Esophagus (tissue), 2 donors: ENCODE results near the gene ZBTB12. TPM values are rescaled to one million over a fixed set of nuclear protein-coding genes. Genes with fewer than 3 reads are reported as not detected.
"Not testable (repeated sequence)": the region's sequence is repeated elsewhere in the genome, so short reads cannot be mapped to it uniquely, and the experiment has no call there.

Experiments
- H3K27ac ChIP-seq, 2 donors: one replicate each; pipeline ENCODE4 v1.5.1; 2013; ENCODE audit warnings: low read depth in 2 of 2, mild to moderate bottlenecking in 2 of 2, inconsistent platforms in 1 of 2, low read length in 1 of 2, moderate library complexity in 1 of 2
- H3K27me3 ChIP-seq, 2 donors: one replicate each; pipeline ENCODE4 v1.6.1; 2013; ENCODE audit warnings: low read length in 2 of 2, control low read depth in 1 of 2, mild to moderate bottlenecking in 1 of 2; ENCODE audit not compliant: insufficient read depth in 2 of 2, control insufficient read depth in 1 of 2
- H3K36me3 ChIP-seq, 2 donors: one replicate each; pipeline ENCODE4 v1.6.1; 2013; ENCODE audit warnings: low read length in 1 of 2; ENCODE audit not compliant: control insufficient read depth in 2 of 2, insufficient read depth in 2 of 2
- H3K4me1 ChIP-seq, 2 donors: one replicate each; pipeline ENCODE4 v1.6.1; 2013; ENCODE audit warnings: low read length in 1 of 2; ENCODE audit not compliant: control insufficient read depth in 2 of 2, insufficient read depth in 2 of 2
- H3K4me3 ChIP-seq, 2 donors: one replicate each; pipeline ENCODE4 v1.5.1; 2013; ENCODE audit warnings: low read length in 2 of 2, mild to moderate bottlenecking in 2 of 2, low read depth in 1 of 2, moderate library complexity in 1 of 2
- H3K9me3 ChIP-seq, 2 donors: one replicate each; pipeline ENCODE4 v1.6.1; 2013; ENCODE audit warnings: mild to moderate bottlenecking in 2 of 2, low read depth in 1 of 2, low read length in 1 of 2, moderate library complexity in 1 of 2; ENCODE audit not compliant: control insufficient read depth in 2 of 2, insufficient read depth in 1 of 2
- WGBS, 2 donors: extraction: QIAGEN DNeasy Blood & Tissue Kit; methylation state at CpG; one replicate each; pipeline ENCODE4 v1.1.7; 2013; 5-methylcytosine and 5-hydroxymethylcytosine counted together
- polyA plus RNA-seq, 2 donors: library from polyadenylated mRNA; stranded (reverse); fragments of 200-250 nt; gene quantifications; one replicate each; pipeline ENCODE4 v1.2.3, GENCODE V29; 2013
- donor health status: healthy with polysubstance abuse.
- donor health status: Bipolar disorder and iron deficiency.

ZBTB12 gene
- polyA plus RNA-seq, 2 donors: 2.4 to 3.6 TPM

GRCh38 chr6:31945154-31945506 lies 43.2 kb upstream of the ZBTB12 start:
- Histone ChIP-seq H3K27ac (peak overlapping the region; percentile 84 to 94), H3K36me3 (no peaks in the 10 kb centered on the region), H3K9me3 (no peaks in the 10 kb centered on the region), H3K4me1 (peaks cover 0 to 20% of the 10 kb centered on the region in 2 donors), H3K27me3 (no peaks in the 10 kb centered on the region), H3K4me3 (peak overlapping the region in 1 of 2 donors; percentile 10)
- 38 to 40% methylated on average over 9 of the region's 9 CpGs for WGBS, 2 donors

GRCh38 chr6:31943742-31944141 lies 41.9 kb upstream of the ZBTB12 start:
- no peak overlapping the region for H3K4me3 ChIP-seq
- H3K27ac ChIP-seq: no peak overlapping the region
- H3K9me3 ChIP-seq: no peaks in the 10 kb centered on the region
- H3K4me1 ChIP-seq: peaks cover 0 to 20% of the 10 kb centered on the region in 2 donors
- no peaks in the 10 kb centered on the region for H3K27me3 ChIP-seq
- 84 to 88% methylated on average over 3 of the region's 3 CpGs for WGBS, 2 donors
- H3K36me3 ChIP-seq: no peaks in the 10 kb centered on the region

- Histone ChIP-seq H3K36me3 (no peaks in the 10 kb centered on the region), H3K4me3 (no peak overlapping the region), H3K27me3 (no peaks in the 10 kb centered on the region), H3K4me1 (peaks cover 0 to 7% of the 10 kb centered on the region in 2 donors), H3K27ac (no peak overlapping the region), H3K9me3 (no peaks in the 10 kb centered on the region)
- 14 to 17% methylated on average over 6 of the region's 6 CpGs for WGBS, 2 donors
Observed at GRCh38 chr6:31940256-31940664, 38.4 kb upstream of the ZBTB12 start.

GRCh38 chr6:31935823-31936222 lies 33.9 kb upstream of the ZBTB12 start:
- WGBS, 2 donors: 81 to 85% methylated on average over 9 of the region's 9 CpGs
- Histone ChIP-seq H3K36me3 (no peaks in the 10 kb centered on the region), H3K4me1 (peaks cover 0 to 1% of the 10 kb centered on the region in 2 donors), H3K4me3 (no peak overlapping the region), H3K9me3 (no peaks in the 10 kb centered on the region), H3K27me3 (no peaks in the 10 kb centered on the region), H3K27ac (no peak overlapping the region)

- no peaks in the 10 kb centered on the region for H3K27me3 ChIP-seq
- no peak overlapping the region for H3K4me3 ChIP-seq
- 85 to 87% methylated on average over 3 of the region's 3 CpGs for WGBS, 2 donors
- H3K9me3 ChIP-seq: no peaks in the 10 kb centered on the region
- H3K4me1 ChIP-seq: peaks cover 0 to 1% of the 10 kb centered on the region in 2 donors
- no peak overlapping the region for H3K27ac ChIP-seq
- no peaks in the 10 kb centered on the region for H3K36me3 ChIP-seq
Observed at GRCh38 chr6:31935021-31935420, 33.1 kb upstream of the ZBTB12 start.

GRCh38 chr6:31933537-31933936 lies 31.7 kb upstream of the ZBTB12 start:
- H3K27ac ChIP-seq: no peak overlapping the region

GRCh38 chr6:31932137-31932536 lies 30.3 kb upstream of the ZBTB12 start:
- WGBS, 2 donors: 91 to 93% methylated on average over 15 to 32 of the region's 32 CpGs

More at GRCh38 chr6:31933537-31933936, 31.7 kb upstream of the ZBTB12 start:
- no peaks in the 10 kb centered on the region for H3K27me3 ChIP-seq
- H3K4me1 ChIP-seq: peaks cover 0 to 1% of the 10 kb centered on the region in 2 donors
- no peaks in the 10 kb centered on the region for H3K36me3 ChIP-seq
- WGBS, 2 donors: 89 to 90% methylated on average over 19 of the region's 19 CpGs
- no peak overlapping the region for H3K4me3 ChIP-seq
- no peaks in the 10 kb centered on the region for H3K9me3 ChIP-seq

GRCh38 chr6:31930962-31931361 lies 29.1 kb upstream of the ZBTB12 start:
- Histone ChIP-seq H3K27ac (no peak overlapping the region), H3K4me3 (no peak overlapping the region), H3K4me1 (peaks cover 0 to 1% of the 10 kb centered on the region in 2 donors), H3K27me3 (no peaks in the 10 kb centered on the region), H3K36me3 (no peaks in the 10 kb centered on the region), H3K9me3 (no peaks in the 10 kb centered on the region)
- WGBS, 2 donors: 88 to 100% methylated on average over 1 of the region's 1 CpG

More at GRCh38 chr6:31932137-31932536, 30.3 kb upstream of the ZBTB12 start:
- H3K4me1 ChIP-seq, H3K27me3 ChIP-seq, H3K36me3 ChIP-seq, H3K27ac ChIP-seq, H3K4me3 ChIP-seq, H3K9me3 ChIP-seq: not testable (repeated sequence)

- WGBS, 2 donors: 74 to 80% methylated on average over 9 of the region's 9 CpGs
- H3K4me3 ChIP-seq: no peak overlapping the region
Observed at GRCh38 chr6:31928672-31928939, 26.7 kb upstream of the ZBTB12 start.

GRCh38 chr6:31927863-31928671 lies 26.2 kb upstream of the ZBTB12 start:
- WGBS, 2 donors: 74 to 80% methylated on average over 11 of the region's 11 CpGs
- H3K4me1 ChIP-seq: no peaks in the 10 kb centered on the region
- H3K36me3 ChIP-seq: no peaks in the 10 kb centered on the region
- H3K9me3 ChIP-seq: no peaks in the 10 kb centered on the region
- no peak overlapping the region for H3K27ac ChIP-seq
- no peaks in the 10 kb centered on the region for H3K27me3 ChIP-seq
- no peak overlapping the region for H3K4me3 ChIP-seq

More at GRCh38 chr6:31928672-31928939, 26.7 kb upstream of the ZBTB12 start:
- Histone ChIP-seq H3K36me3 (no peaks in the 10 kb centered on the region), H3K4me1 (no peaks in the 10 kb centered on the region), H3K27ac (no peak overlapping the region), H3K27me3 (no peaks in the 10 kb centered on the region), H3K9me3 (no peaks in the 10 kb centered on the region)
